Chondrocyte (in vitro differentiated cells): ENCODE measurements around the gene NFASC. TPM values are rescaled to one million over a fixed set of nuclear protein-coding genes. Genes with fewer than 3 reads are reported as not detected.
A peak's percentile ranks its signal among the peaks of the same experiment; 100 is the strongest.

Experiments used
- DNase-seq: peaks from one replicate; pipeline ENCODE4 v3.0.0; 2021; ENCODE audit warnings: mixed read lengths, low spot score
- H3K27ac Mint-ChIP-seq: one replicate; pipeline ENCODE4 v1.8.0; 2021; ENCODE audit warnings: mild to moderate bottlenecking, moderate library complexity, mixed read lengths; ENCODE audit not compliant: unreplicated experiment
- H3K27me3 Mint-ChIP-seq: 2 replicates; pipeline ENCODE4 v1.8.0; 2021; ENCODE audit warnings: low read depth, mixed read lengths
- H3K36me3 Mint-ChIP-seq: 2 replicates; pipeline ENCODE4 v1.8.0; 2021; ENCODE audit warnings: low read depth, mixed read lengths
- H3K4me1 Mint-ChIP-seq: 2 replicates; pipeline ENCODE4 v1.8.0; 2021; ENCODE audit warnings: low read depth, mild to moderate bottlenecking, mixed read lengths
- H3K4me3 Mint-ChIP-seq: one replicate; pipeline ENCODE4 v1.8.0; 2021; ENCODE audit warnings: mild to moderate bottlenecking, moderate library complexity, mixed read lengths; ENCODE audit not compliant: unreplicated experiment
- H3K9me3 Mint-ChIP-seq: 2 replicates; pipeline ENCODE4 v1.8.0; 2021; ENCODE audit warnings: low read depth, mixed read lengths
- CTCF ChIP-seq: fragments of 200-600 bp; sonication (generic); IDR thresholded peaks from 2 replicates; pipeline ENCODE4 v1.5.0; 2021; ENCODE audit warnings: antibody characterized with exemption, mild to moderate bottlenecking, moderate library complexity
- long read RNA-seq: library from polyadenylated mRNA; stranded (forward); transcript quantifications from one replicate; pipeline ENCODE4 v2.0.0, GENCODE V29; 2021
- total RNA-seq: library from RNA; stranded (reverse); gene quantifications from 3 replicates; pipeline ENCODE4 v1.2.1, GENCODE V29; 2021

The NFASC gene
- 0.20 to 0.28 TPM in 2 of 3 replicates, not detected in the other for total RNA-seq
- long read RNA-seq, partial matches to known transcripts, result 0 of 2 reads
- long read RNA-seq, other reads (novel, unspliced or antisense), result 2 of 2 reads

GRCh38 chr1:204870160-204870912 is at the start of gene NFASC:
Gene NFASC, plus strand, starts transcription at chr1:204870862. Its CDS starts 73,454 bp downstream, at chr1:204944316.
- Mint-ChIP-seq H3K27me3 (peaks cover 42% of the 10 kb centered on the region), H3K27ac (no peak within 1 kb of the TSS), H3K4me1 (peaks cover 3% of the 10 kb centered on the region), H3K36me3 (no peaks in the 10 kb centered on the region), H3K9me3 (no peaks in the 10 kb centered on the region), H3K4me3 (no peak within 1 kb of the TSS)
- TF ChIP-seq CTCF, result no peak
- no peak for DNase-seq

DNA sequence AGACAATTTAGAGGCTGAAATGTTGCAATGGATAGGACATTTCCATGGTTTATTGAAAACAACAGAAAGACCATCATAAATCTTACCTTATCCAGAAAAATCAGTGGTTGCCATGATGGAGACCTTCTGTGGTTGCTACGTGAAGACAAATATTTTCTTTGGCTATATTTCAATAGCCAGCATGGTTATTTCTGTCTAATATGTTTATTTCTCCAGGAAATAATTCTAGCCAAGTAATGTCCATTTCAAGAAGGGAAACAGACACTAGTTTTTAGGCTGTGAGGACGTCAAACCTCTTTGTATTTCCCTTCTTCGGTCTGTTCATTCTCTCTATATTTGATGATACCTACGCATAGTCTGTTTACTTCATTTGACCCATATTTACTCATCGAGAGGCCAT is 49.2 kb upstream of the NFASC start:
- no peaks in the 10 kb centered on the region for H3K36me3 Mint-ChIP-seq
- no peak for TF ChIP-seq CTCF
- H3K27ac Mint-ChIP-seq, result no peak overlapping the region
- no peak overlapping the region for H3K4me3 Mint-ChIP-seq
- H3K9me3 Mint-ChIP-seq, result no peaks in the 10 kb centered on the region
- H3K4me1 Mint-ChIP-seq, result peaks cover 3% of the 10 kb centered on the region
- no peak for DNase-seq
- peaks cover 53% of the 10 kb centered on the region for H3K27me3 Mint-ChIP-seq

- Mint-ChIP-seq H3K9me3 (no peaks in the 10 kb centered on the region), H3K4me3 (no peak overlapping the region), H3K27ac (no peak overlapping the region), H3K36me3 (no peaks in the 10 kb centered on the region), H3K27me3 (peaks cover 56% of the 10 kb centered on the region), H3K4me1 (peaks cover 3% of the 10 kb centered on the region)
- no peak for DNase-seq
- TF ChIP-seq CTCF, result no peak
These were observed 48.7 kb upstream of the NFASC start for GRCh38 chr1:204821924-204822323.

DNA sequence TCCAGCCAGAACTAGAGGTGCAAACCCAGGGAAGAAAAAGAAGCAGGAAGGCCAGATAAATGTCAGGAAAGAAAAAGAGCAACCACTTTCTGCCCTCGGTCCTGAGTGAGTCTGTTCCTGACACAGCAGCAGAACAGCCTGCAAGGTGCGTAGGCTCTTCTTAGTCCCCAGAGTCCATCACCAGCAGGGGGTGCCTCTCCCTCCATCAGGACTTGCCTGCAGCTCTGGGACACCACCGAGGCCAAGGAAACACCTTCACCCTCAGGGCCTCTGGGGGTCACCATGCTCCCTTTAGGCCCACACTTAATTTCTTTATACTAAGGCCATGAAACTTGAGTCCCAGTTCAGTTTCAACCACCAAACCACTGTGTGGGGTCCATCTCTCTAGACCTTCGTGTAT is 43.7 kb upstream of the NFASC start:
- Mint-ChIP-seq H3K4me3 (no peak overlapping the region), H3K4me1 (peaks cover 3% of the 10 kb centered on the region), H3K27ac (no peak overlapping the region), H3K27me3 (peaks cover 76% of the 10 kb centered on the region), H3K9me3 (no peaks in the 10 kb centered on the region), H3K36me3 (no peaks in the 10 kb centered on the region)
- DNase-seq, result no peak
- TF ChIP-seq CTCF, result no peak

- no peak for DNase-seq
- no peak overlapping the region for H3K27ac Mint-ChIP-seq
These were observed 42.3 kb upstream of the NFASC start for GRCh38 chr1:204828352-204828850.

More at GRCh38 chr1:204828352-204828850, 42.3 kb upstream of the NFASC start:
- TF ChIP-seq CTCF, result peak; percentile 18
- Mint-ChIP-seq H3K4me3 (peak overlapping the region; percentile 35), H3K27me3 (peaks cover 72% of the 10 kb centered on the region), H3K4me1 (peaks cover 3% of the 10 kb centered on the region), H3K36me3 (no peaks in the 10 kb centered on the region), H3K9me3 (no peaks in the 10 kb centered on the region)
